GM12892 (cell line): Measurements from ENCODE around the gene HACD1.
A peak's percentile ranks its signal among the peaks of the same experiment; 100 is the strongest.
"Not testable (repeated sequence)": the region's sequence is repeated elsewhere in the genome, so short reads cannot be mapped to it uniquely, and the experiment has no call there.

Experiments
- DNase-seq: peaks from one replicate; pipeline ENCODE4 v3.0.0; 2011; ENCODE audit not compliant: insufficient read length
- FAIRE-seq: peaks from 2 replicates; lab custom pipeline; 2011; peaks lifted over from hg19 to GRCh38; lab: Jason Lieb, UNC
- POLR2A ChIP-seq: IDR thresholded peaks from 2 replicates; pipeline ENCODE4 v1.6.1; 2011; ENCODE audit warnings: low read depth, low read length, control low read depth
- POLR2AphosphoS5 ChIP-seq: IDR thresholded peaks from 2 replicates; pipeline ENCODE4 v1.6.1; 2011; ENCODE audit warnings: low read depth, low read length, control low read depth
- TAF1 ChIP-seq: IDR thresholded peaks from 2 replicates; pipeline ENCODE4 v1.6.1; 2011; ENCODE audit warnings: low read depth, mild to moderate bottlenecking, control low read depth, low read length, borderline replicate concordance

Gene HACD1

GRCh38 chr10:17650416-17650815 lies 33.2 kb upstream of the HACD1 start:
- FAIRE-seq (no peak), DNase-seq (no peak)
- TF ChIP-seq POLR2AphosphoS5: no peak
- no peak for TF ChIP-seq TAF1

GRCh38 chr10:17649836-17650235 lies 32.7 kb upstream of the HACD1 start:
- FAIRE-seq (no peak), DNase-seq (no peak)
- TF ChIP-seq TAF1: no peak
- no peak for TF ChIP-seq POLR2A
- no peak for TF ChIP-seq POLR2AphosphoS5

GRCh38 chr10:17649052-17649451 lies 31.9 kb upstream of the HACD1 start:
- no peak for DNase-seq
- no peak for FAIRE-seq
- no peak for TF ChIP-seq POLR2A
- TF ChIP-seq POLR2AphosphoS5: no peak
- no peak for TF ChIP-seq TAF1

- TF ChIP-seq TAF1 (no peak), POLR2A (no peak), POLR2AphosphoS5 (no peak)
- FAIRE-seq: no peak
- no peak for DNase-seq
Observed at GRCh38 chr10:17648243-17649035, 31.3 kb upstream of the HACD1 start.

- FAIRE-seq (no peak), DNase-seq (no peak)
- TF ChIP-seq POLR2AphosphoS5: no peak
- TF ChIP-seq TAF1: no peak
- no peak for TF ChIP-seq POLR2A
Observed at GRCh38 chr10:17647326-17647725, 30.2 kb upstream of the HACD1 start.

GRCh38 chr10:17645621-17646345 lies 28.6 kb upstream of the HACD1 start:
- TF ChIP-seq POLR2A: no peak
- TF ChIP-seq POLR2AphosphoS5: no peak
- TF ChIP-seq TAF1: no peak
- no peak for DNase-seq
- FAIRE-seq: peak; percentile 9

- peak; percentile 33 for FAIRE-seq
- DNase-seq: no peak
- TF ChIP-seq TAF1 (no peak), POLR2A (no peak)
Observed at GRCh38 chr10:17644485-17644943, 27.3 kb upstream of the HACD1 start.

GRCh38 chr10:17643755-17644484 lies 26.7 kb upstream of the HACD1 start, which contains the start of gene STAM:
Gene STAM, plus strand, starts transcription at chr10:17644151. Its CDS starts 189 bp downstream, at chr10:17644340.
- peak; percentile 85 for TF ChIP-seq POLR2A
- TF ChIP-seq TAF1: peak; percentile 73; the same call in 1 of the 2 replicates
- TF ChIP-seq POLR2AphosphoS5: peak; percentile 95
- FAIRE-seq (peak; percentile 92), DNase-seq (peak; percentile 68)

GRCh38 chr10:17643339-17643754 lies 26.2 kb upstream of the HACD1 start:
- no peak for FAIRE-seq
- TF ChIP-seq TAF1 (no peak), POLR2AphosphoS5 (no peak), POLR2A (no peak)
- DNase-seq: peak; percentile 25

GRCh38 chr10:17640331-17640816 lies 23.2 kb upstream of the HACD1 start:
- DNase-seq (no peak), FAIRE-seq (no peak)
- TF ChIP-seq POLR2AphosphoS5: no peak
- TF ChIP-seq TAF1: no peak
- no peak for TF ChIP-seq POLR2A

GRCh38 chr10:17637869-17638268 lies 20.7 kb upstream of the HACD1 start:
- TF ChIP-seq TAF1 (no peak), POLR2A (no peak), POLR2AphosphoS5 (no peak)
- no peak for FAIRE-seq
- no peak for DNase-seq

GRCh38 chr10:17633353-17633752 lies 16.2 kb upstream of the HACD1 start:
- no peak for FAIRE-seq
- no peak for DNase-seq
- TF ChIP-seq POLR2AphosphoS5 (no peak), POLR2A (no peak), TAF1 (no peak)

- not testable (repeated sequence) for FAIRE-seq, DNase-seq
Observed at GRCh38 chr10:17632590-17632989, 15.4 kb upstream of the HACD1 start.
